ENCODE measurements around the gene SEC14L5.

SEC14L5 gene

DNA sequence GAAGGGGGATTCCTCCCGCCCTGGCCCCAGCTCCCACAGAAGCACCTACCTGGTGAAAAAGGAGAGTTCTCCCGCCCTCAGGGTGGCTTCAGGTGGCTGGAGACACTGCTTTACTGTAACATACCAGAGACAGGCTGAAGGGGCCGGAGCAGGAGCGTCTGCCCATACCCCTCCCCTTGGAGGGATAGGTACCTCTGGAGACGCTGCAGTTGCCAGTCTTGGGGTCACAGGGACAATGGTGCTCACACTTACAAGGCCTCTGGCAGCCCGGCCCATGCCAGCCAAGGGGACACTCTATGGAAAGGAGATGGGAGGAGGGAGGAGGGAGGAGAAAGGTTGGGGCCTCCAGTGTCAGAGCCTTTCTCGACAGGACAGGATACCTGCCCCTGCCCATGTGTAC is 69.0 kb downstream of the SEC14L5 start:
- peaks cover 0 to 2% of the 10 kb centered on the region in 2 donors for H3K36me3 ChIP-seq (ENCODE audit: control insufficient read depth in 2 of 2, insufficient read depth in 2 of 2, low read length in 2 of 2)
- H3K4me1 ChIP-seq (ENCODE audit: control insufficient read depth, insufficient read depth, low read length) = no peaks in the 10 kb centered on the region
- H3K27ac ChIP-seq (ENCODE audit: low read length) = no peak overlapping the region
- no peak overlapping the region for H3K4me3 ChIP-seq (ENCODE audit: low read length in 2 of 2)
- no peaks in the 10 kb centered on the region for H3K27me3 ChIP-seq (ENCODE audit: control insufficient read depth in 1 of 2, insufficient read depth in 2 of 2, low read length in 2 of 2)
- no peak overlapping the region for H3K9ac ChIP-seq (ENCODE audit: low read length in 2 of 2)
- no peaks in the 10 kb centered on the region for H3K9me3 ChIP-seq (ENCODE audit: control insufficient read depth in 2 of 2, low read length in 2 of 2)

DNA sequence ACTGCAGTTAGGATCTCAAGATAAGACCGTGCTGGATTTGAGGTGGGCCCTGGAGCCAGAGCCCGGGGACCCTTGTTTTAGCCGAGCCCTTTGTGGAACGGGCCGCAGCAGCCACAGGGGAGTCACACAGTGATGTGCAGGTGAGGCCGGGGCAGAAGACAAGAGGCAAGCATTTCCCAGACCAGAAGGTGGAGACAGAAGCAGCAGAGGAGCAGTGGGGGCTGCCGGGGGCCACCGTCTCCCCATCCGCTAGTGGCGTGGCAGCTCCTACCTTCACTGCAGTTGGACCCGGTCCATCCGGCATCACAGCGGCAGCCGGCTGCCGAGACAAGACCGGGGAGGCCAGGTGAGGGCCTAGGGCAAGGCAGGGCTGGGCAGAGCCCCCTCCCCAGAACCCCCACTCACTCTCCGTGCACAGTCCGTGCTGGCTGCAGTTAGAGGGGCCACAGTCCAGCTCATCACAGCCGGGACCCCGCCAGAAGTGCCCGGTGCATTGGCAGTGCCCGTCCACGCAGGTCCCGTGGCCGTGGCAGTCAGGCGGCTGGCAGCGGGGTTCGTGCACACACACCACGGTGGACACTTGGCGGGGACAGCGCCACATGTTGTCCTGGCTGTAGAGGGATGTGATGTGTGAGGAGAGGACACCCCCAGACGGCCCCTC is 69.6 kb downstream of the SEC14L5 start:
- Histone ChIP-seq H3K9ac (ENCODE audit: low read length in 2 of 2) (no peak overlapping the region), H3K36me3 (ENCODE audit: control insufficient read depth in 2 of 2, insufficient read depth in 2 of 2, low read length in 2 of 2) (peaks cover 0 to 2% of the 10 kb centered on the region in 2 donors), H3K9me3 (ENCODE audit: control insufficient read depth in 2 of 2, low read length in 2 of 2) (no peaks in the 10 kb centered on the region), H3K4me3 (ENCODE audit: low read length in 2 of 2) (no peak overlapping the region), H3K27me3 (ENCODE audit: control insufficient read depth in 1 of 2, insufficient read depth in 2 of 2, low read length in 2 of 2) (no peaks in the 10 kb centered on the region), H3K4me1 (ENCODE audit: control insufficient read depth, insufficient read depth, low read length) (peaks cover 3% of the 10 kb centered on the region), H3K27ac (ENCODE audit: low read length) (no peak overlapping the region)

DNA sequence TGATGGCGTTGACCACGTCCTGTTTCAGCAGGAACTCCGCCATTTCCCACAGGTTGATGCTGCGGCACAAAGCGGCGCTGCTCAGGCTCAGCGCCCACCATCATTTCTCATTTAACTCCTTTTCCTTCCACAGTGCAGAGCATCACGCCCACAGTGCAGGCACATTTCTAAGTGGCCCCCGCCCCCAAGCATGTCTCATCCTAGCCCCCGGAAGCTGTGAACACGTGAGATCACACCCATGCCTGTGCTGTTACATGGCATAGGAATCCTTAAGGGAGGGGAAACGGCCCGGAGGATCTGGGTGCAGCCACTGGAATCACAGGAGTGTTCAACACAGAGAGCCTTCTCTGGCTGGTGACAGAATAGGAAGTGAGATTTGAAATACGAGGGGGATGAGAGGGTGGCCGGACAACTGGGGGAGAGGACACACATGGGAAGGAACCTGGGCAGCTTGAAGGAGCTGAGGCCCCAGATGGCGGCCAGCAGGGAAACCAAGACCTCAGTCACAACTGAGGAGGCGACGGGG is 70.9 kb downstream of the SEC14L5 start:
- H3K4me3 ChIP-seq (ENCODE audit: low read length in 2 of 2) = no peak overlapping the region
- no peak overlapping the region for H3K9ac ChIP-seq (ENCODE audit: low read length in 2 of 2)

DNA sequence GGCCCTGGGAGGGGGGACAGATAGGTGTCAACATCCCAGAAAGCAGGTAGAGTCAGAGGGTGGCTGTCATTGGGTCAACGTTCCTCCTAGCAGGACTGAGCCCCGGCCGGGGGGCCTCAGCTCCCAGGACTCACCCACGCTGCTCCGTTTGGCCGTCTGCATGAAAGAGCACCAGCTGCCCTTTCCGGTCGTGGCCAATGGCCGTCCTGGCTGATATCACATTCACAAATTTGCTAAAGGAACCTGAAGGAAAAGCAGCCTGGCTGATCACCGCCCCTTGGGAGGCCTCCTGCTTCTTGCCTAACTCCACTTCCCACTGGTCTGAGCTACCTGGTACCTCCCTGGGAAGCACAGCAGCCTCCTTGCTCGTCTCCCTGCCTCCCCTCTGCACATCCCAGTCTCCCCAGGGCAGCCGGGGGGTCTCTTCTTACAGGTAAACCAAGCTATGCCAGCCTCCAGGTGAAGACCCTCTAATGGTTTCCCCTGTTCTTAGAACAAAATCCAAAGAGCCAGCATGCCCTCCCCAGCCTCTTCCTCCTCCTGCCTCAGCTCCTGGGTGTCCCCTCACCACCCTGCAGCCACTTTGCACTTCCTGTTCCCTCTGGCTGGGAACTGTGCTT is 72.2 kb downstream of the SEC14L5 start:
- Histone ChIP-seq H3K4me1 (ENCODE audit: control insufficient read depth, insufficient read depth, low read length) (peaks cover 15% of the 10 kb centered on the region), H3K27me3 (ENCODE audit: control insufficient read depth in 1 of 2, insufficient read depth in 2 of 2, low read length in 2 of 2) (no peaks in the 10 kb centered on the region), H3K36me3 (ENCODE audit: control insufficient read depth in 2 of 2, insufficient read depth in 2 of 2, low read length in 2 of 2) (peaks cover 0 to 2% of the 10 kb centered on the region in 2 donors), H3K27ac (ENCODE audit: low read length) (no peak overlapping the region), H3K9me3 (ENCODE audit: control insufficient read depth in 2 of 2, low read length in 2 of 2) (no peaks in the 10 kb centered on the region), H3K9ac (ENCODE audit: low read length in 2 of 2) (no peak overlapping the region), H3K4me3 (ENCODE audit: low read length in 2 of 2) (no peak overlapping the region)

More for the DNA sequence above, 70.9 kb downstream of the SEC14L5 start:
- H3K4me1 ChIP-seq (ENCODE audit: control insufficient read depth, insufficient read depth, low read length) = peaks cover 10% of the 10 kb centered on the region
- H3K27ac ChIP-seq (ENCODE audit: low read length) = no peak overlapping the region
- H3K36me3 ChIP-seq (ENCODE audit: control insufficient read depth in 2 of 2, insufficient read depth in 2 of 2, low read length in 2 of 2) = peaks cover 0 to 2% of the 10 kb centered on the region in 2 donors
- no peaks in the 10 kb centered on the region for H3K27me3 ChIP-seq (ENCODE audit: control insufficient read depth in 1 of 2, insufficient read depth in 2 of 2, low read length in 2 of 2)
- no peaks in the 10 kb centered on the region for H3K9me3 ChIP-seq (ENCODE audit: control insufficient read depth in 2 of 2, low read length in 2 of 2)

DNA sequence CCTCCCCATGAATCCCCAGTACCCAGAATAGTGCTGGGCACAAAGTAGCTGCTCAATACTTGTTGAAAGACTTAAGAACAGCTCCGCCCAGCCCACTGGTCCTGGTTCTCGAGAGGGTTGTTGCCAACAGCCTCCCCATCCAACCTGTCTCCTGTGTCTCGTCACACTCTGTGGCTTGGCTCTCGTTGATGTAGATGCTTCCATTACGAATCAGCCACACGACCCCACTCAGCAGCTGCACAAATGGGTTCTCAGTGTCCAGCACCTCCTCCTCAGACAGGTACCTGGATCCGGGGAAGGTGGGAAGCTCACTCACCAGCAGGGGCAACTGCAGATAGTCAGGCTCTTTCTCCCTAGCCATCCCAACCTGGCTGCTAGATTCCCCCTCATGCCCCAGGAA is 73.5 kb downstream of the SEC14L5 start:
- Histone ChIP-seq H3K9ac (ENCODE audit: low read length in 2 of 2) (no peak overlapping the region), H3K27me3 (ENCODE audit: control insufficient read depth in 1 of 2, insufficient read depth in 2 of 2, low read length in 2 of 2) (no peaks in the 10 kb centered on the region), H3K4me1 (ENCODE audit: control insufficient read depth, insufficient read depth, low read length) (peaks cover 15% of the 10 kb centered on the region), H3K9me3 (ENCODE audit: control insufficient read depth in 2 of 2, low read length in 2 of 2) (no peaks in the 10 kb centered on the region), H3K36me3 (ENCODE audit: control insufficient read depth in 2 of 2, insufficient read depth in 2 of 2, low read length in 2 of 2) (peaks cover 0 to 2% of the 10 kb centered on the region in 2 donors), H3K27ac (ENCODE audit: low read length) (no peak overlapping the region), H3K4me3 (ENCODE audit: low read length in 2 of 2) (no peak overlapping the region)

DNA sequence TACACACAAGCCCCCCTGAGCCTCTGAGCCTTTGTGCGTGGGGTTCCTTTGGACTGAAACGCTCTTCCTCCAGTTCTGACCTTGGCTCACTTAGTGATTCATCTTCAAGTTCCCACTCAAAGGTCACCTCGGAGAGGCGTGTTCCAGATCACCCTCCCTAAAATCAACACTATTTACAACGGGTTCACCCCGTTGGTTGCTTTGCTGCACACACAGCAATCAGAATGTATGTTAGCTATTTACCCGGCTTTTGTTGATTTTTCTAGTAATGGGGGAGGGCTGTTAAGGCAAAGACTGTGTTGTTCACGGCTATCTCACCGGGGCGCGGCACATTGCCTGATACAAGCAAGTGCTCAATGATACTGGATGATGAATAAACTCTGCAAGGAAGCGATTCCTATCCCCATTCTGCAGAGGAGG is 74.6 kb downstream of the SEC14L5 start:
- Histone ChIP-seq H3K4me1 (ENCODE audit: control insufficient read depth, insufficient read depth, low read length) (peaks cover 15% of the 10 kb centered on the region), H3K9ac (ENCODE audit: low read length in 2 of 2) (peak overlapping the region; percentile 64 to 72), H3K9me3 (ENCODE audit: control insufficient read depth in 2 of 2, low read length in 2 of 2) (no peaks in the 10 kb centered on the region), H3K27me3 (ENCODE audit: control insufficient read depth in 1 of 2, insufficient read depth in 2 of 2, low read length in 2 of 2) (no peaks in the 10 kb centered on the region), H3K27ac (ENCODE audit: low read length) (peak overlapping the region; percentile 41), H3K36me3 (ENCODE audit: control insufficient read depth in 2 of 2, insufficient read depth in 2 of 2, low read length in 2 of 2) (peaks cover 0 to 2% of the 10 kb centered on the region in 2 donors), H3K4me3 (ENCODE audit: low read length in 2 of 2) (peak overlapping the region; percentile 91 to 97)

DNA sequence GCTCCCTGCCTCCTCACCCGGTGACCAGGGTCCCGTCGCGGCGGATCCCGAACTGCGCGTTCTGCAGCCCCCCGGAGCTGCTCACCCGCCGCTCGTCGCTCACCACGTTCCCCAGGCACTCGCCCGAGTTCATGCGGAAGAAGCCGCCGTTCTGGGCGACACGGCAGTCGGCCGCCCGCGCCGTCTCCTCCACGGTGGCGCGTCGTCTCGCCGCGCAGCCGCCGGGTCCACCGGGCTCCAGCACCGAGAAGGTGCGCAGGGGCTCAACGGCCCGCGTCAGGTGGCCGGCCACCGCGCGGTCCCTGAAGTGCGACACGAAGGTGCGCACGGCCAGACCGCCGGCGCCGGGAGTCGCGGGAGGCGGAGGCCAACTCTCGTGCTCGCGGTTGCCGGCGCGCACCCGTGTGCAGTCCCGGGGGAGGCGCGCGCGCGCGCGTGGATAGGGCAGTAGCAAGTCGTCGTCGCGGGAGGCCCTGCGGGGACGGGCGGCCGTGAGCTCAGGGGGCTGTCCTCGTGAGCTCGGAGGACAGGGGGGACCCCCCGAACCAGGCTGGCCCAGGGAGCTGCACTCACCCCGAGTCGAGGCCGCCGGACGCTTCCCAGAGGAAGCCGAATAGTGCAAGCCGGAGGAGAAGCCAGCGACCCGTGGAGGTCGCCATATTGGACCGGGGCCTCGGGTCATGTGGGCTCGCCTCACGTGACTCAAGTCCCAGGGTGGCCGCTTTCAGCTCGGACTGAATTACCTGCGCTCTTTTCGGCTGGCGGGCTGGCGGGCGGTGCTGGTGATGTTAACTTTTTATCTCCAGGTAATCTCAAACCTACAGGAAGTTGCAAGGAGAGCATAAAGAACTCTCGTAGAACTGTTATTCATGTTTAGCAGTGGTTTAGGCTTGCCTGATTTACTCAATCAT is 75.4 kb downstream of the SEC14L5 start, which contains the start of gene NAGPA:
NAGPA (minus strand) TSS at position 680 of the 911 bp plus-strand sequence; CDS start at position 659, 21 bp downstream.
- no peaks in the 10 kb centered on the region for H3K27me3 ChIP-seq (ENCODE audit: control insufficient read depth in 1 of 2, insufficient read depth in 2 of 2, low read length in 2 of 2)
- peak within 1 kb of the TSS; percentile 64 to 72 for H3K9ac ChIP-seq (ENCODE audit: low read length in 2 of 2)
- H3K36me3 ChIP-seq (ENCODE audit: control insufficient read depth in 2 of 2, insufficient read depth in 2 of 2, low read length in 2 of 2) = peaks cover 0 to 2% of the 10 kb centered on the region in 2 donors
- peak within 1 kb of the TSS; percentile 41 for H3K27ac ChIP-seq (ENCODE audit: low read length)
- H3K4me1 ChIP-seq (ENCODE audit: control insufficient read depth, insufficient read depth, low read length) = peaks cover 15% of the 10 kb centered on the region
- H3K9me3 ChIP-seq (ENCODE audit: control insufficient read depth in 2 of 2, low read length in 2 of 2) = no peaks in the 10 kb centered on the region
- peak within 1 kb of the TSS; percentile 91 to 97 for H3K4me3 ChIP-seq (ENCODE audit: low read length in 2 of 2)

DNA sequence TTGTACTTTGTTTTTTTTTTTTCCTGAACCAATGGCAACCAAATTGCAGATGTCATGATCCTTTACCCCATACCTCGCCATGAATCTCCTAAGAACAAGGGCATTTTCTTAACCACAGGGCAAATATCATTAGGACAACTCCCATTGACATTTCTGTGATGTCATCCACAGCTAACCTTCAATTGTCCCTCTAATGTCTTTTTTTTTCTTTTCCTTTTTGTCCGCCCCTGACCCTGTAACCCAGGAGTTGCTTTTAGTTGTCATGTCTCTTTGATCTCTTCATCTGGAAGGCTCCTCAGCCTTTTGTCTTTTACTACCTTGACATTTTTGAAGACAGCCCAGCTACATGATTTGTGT is 76.0 kb downstream of the SEC14L5 start:
- no peaks in the 10 kb centered on the region for H3K27me3 ChIP-seq (ENCODE audit: control insufficient read depth in 1 of 2, insufficient read depth in 2 of 2, low read length in 2 of 2)
- H3K9me3 ChIP-seq (ENCODE audit: control insufficient read depth in 2 of 2, low read length in 2 of 2) = no peaks in the 10 kb centered on the region
- peak overlapping the region; percentile 64 to 72 for H3K9ac ChIP-seq (ENCODE audit: low read length in 2 of 2)
- H3K4me3 ChIP-seq (ENCODE audit: low read length in 2 of 2) = peak overlapping the region; percentile 91 to 97
- H3K27ac ChIP-seq (ENCODE audit: low read length) = peak overlapping the region; percentile 41
- peaks cover 15% of the 10 kb centered on the region for H3K4me1 ChIP-seq (ENCODE audit: control insufficient read depth, insufficient read depth, low read length)
- peaks cover 0 to 2% of the 10 kb centered on the region in 2 donors for H3K36me3 ChIP-seq (ENCODE audit: control insufficient read depth in 2 of 2, insufficient read depth in 2 of 2, low read length in 2 of 2)

DNA sequence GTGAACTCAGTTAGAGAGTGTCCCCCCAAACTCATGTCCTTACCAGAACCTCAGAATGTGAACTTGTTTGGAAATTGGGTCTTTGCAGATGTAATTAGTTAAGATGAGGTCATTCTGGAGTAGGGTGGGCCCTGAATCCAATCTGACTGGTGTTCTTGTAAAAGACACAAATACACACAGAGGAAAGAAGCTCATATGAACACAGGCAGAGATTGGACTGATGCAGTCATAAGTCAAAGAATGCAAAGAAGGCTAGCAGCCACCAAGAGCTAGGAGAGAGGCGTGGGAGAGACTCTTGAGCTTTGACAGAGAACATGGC is 77.7 kb downstream of the SEC14L5 start:
- H3K36me3 ChIP-seq (ENCODE audit: control insufficient read depth in 2 of 2, insufficient read depth in 2 of 2, low read length in 2 of 2) = no peaks in the 10 kb centered on the region
- H3K9ac ChIP-seq (ENCODE audit: low read length in 2 of 2) = no peak overlapping the region
- no peak overlapping the region for H3K4me3 ChIP-seq (ENCODE audit: low read length in 2 of 2)
- no peak overlapping the region for H3K27ac ChIP-seq (ENCODE audit: low read length)
- H3K27me3 ChIP-seq (ENCODE audit: control insufficient read depth in 1 of 2, insufficient read depth in 2 of 2, low read length in 2 of 2) = no peaks in the 10 kb centered on the region
- peaks cover 15% of the 10 kb centered on the region for H3K4me1 ChIP-seq (ENCODE audit: control insufficient read depth, insufficient read depth, low read length)
- no peaks in the 10 kb centered on the region for H3K9me3 ChIP-seq (ENCODE audit: control insufficient read depth in 2 of 2, low read length in 2 of 2)

DNA sequence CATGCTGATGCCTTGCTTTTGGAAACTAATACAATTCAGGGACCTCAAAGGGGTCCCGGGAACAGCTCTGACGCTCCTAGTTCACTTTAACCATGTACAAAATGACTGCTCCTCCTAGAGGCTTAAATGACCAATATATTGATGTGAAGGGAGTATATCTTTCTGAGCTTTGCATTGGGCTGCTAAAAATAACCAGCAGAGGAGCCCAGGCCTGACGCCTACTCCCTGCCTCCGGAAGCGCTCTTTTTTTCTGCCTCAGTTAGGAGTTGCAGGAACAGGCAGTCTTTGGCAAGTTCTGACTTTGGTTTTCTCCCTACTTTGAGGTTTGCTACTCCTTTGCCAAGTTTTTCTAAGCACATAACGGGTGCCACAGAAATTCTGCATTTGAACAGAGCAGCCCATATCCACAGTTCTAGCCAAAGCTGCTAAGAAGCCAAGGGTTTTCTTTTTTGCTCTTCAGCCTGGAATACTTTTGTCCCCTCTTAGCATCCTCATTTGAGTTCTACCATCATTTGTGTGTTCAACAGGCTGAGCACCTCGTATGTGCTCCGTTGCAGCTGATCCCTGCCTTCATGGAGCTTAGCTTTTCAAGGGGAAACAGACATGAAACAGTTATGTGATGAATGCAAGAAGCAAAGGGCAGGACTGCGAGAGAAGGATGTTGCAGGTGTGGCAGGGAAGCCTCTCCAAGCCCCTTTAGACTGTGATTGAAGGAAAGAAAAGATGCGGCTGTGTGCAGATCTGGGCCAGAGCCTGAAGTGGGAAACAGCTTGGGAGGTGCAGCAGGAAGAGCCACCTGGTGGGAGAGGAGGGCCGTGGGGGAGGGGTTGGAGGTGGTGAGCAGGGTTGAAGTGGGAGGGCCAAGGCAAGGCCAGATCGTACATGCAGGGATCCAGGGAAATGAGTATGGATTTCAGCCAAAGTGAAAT is 78.4 kb downstream of the SEC14L5 start:
- Histone ChIP-seq H3K4me3 (ENCODE audit: low read length in 2 of 2) (no peak overlapping the region), H3K27me3 (ENCODE audit: control insufficient read depth in 1 of 2, insufficient read depth in 2 of 2, low read length in 2 of 2) (no peaks in the 10 kb centered on the region), H3K9ac (ENCODE audit: low read length in 2 of 2) (no peak overlapping the region), H3K9me3 (ENCODE audit: control insufficient read depth in 2 of 2, low read length in 2 of 2) (no peaks in the 10 kb centered on the region), H3K4me1 (ENCODE audit: control insufficient read depth, insufficient read depth, low read length) (peaks cover 15% of the 10 kb centered on the region), H3K27ac (ENCODE audit: low read length) (no peak overlapping the region), H3K36me3 (ENCODE audit: control insufficient read depth in 2 of 2, insufficient read depth in 2 of 2, low read length in 2 of 2) (no peaks in the 10 kb centered on the region)
